Suprapubic skin (tissue), 4 donors: ENCODE measurements around the gene CLNK. TPM values are rescaled to one million over a fixed set of nuclear protein-coding genes. Genes with fewer than 3 reads are reported as not detected.
"Not testable (repeated sequence)": the region's sequence is repeated elsewhere in the genome, so short reads cannot be mapped to it uniquely, and the experiment has no call there.

Experiments
- DNase-seq, 2 donors: peaks; one replicate each; pipeline ENCODE4 v3.0.0-alpha.2; 2019; ENCODE audit warnings: low spot score in 2 of 2
- H3K27ac ChIP-seq: fragments of 200-600 bp; sonication (generic); one replicate; pipeline ENCODE4 v1.5.1; 2019
- H3K27me3 ChIP-seq: fragments of 200-600 bp; sonication (generic); one replicate; pipeline ENCODE4 v1.5.1; 2019
- H3K36me3 ChIP-seq: fragments of 200-600 bp; sonication (generic); one replicate; pipeline ENCODE4 v1.5.1; 2019
- H3K4me1 ChIP-seq: fragments of 200-600 bp; sonication (generic); one replicate; pipeline ENCODE4 v1.5.1; 2019
- H3K4me3 ChIP-seq: fragments of 200-600 bp; sonication (generic); one replicate; pipeline ENCODE4 v1.5.1; 2019; ENCODE audit warnings: mild to moderate bottlenecking
- H3K9me3 ChIP-seq: fragments of 200-600 bp; sonication (generic); one replicate; pipeline ENCODE4 v1.5.1; 2019
- CTCF ChIP-seq, 2 donors: fragments of 200-600 bp in 1 of 2; fragments of 450-650 bp in 1 of 2; sonication (generic) in 1 of 2; IDR thresholded peaks; one replicate each; pipeline ENCODE4 v1.5.1; 2016 to 2019; ENCODE audit warnings: antibody characterized with exemption in 2 of 2, mild to moderate bottlenecking in 1 of 2, moderate library complexity in 1 of 2
- EP300 ChIP-seq: sonication (generic); formaldehyde crosslinking; IDR thresholded peaks from one replicate; pipeline ENCODE4 v1.6.1; 2017; ENCODE audit warnings: antibody characterized with exemption
- POLR2A ChIP-seq, 2 donors: fragments of 450-650 bp; IDR thresholded peaks; one replicate each; pipeline ENCODE4 v1.6.1; 2017; ENCODE audit warnings: antibody characterized with exemption in 2 of 2, mild to moderate bottlenecking in 2 of 2, moderate library complexity in 2 of 2
- POLR2AphosphoS5 ChIP-seq, 3 donors: sonication (generic); formaldehyde crosslinking; IDR thresholded peaks; one replicate each; pipeline ENCODE4 v1.6.1; 2017; ENCODE audit warnings: antibody characterized with exemption in 3 of 3
- WGBS: methylation state at CpG from one replicate; pipeline ENCODE4 v1.1.5; 2018; 5-methylcytosine and 5-hydroxymethylcytosine counted together
- total RNA-seq, 4 donors: library from RNA; depleted of rRNA; stranded (reverse); fragments of >200 nt; gene quantifications; one replicate each; pipeline ENCODE4 v1.1.0, GENCODE V29; 2016

Gene CLNK
- total RNA-seq, 4 donors from 2014 or later, result 0.11 to 0.64 (median 0.52) TPM; not detected in 1

GRCh38 chr4:10619220-10619619, 65.3 kb downstream of the CLNK start:
- Histone ChIP-seq H3K4me3 (no peak overlapping the region), H3K4me1 (no peaks in the 10 kb centered on the region), H3K36me3 (no peaks in the 10 kb centered on the region), H3K27me3 (no peaks in the 10 kb centered on the region), H3K27ac (no peak overlapping the region), H3K9me3 (no peaks in the 10 kb centered on the region)
- no peak for TF ChIP-seq POLR2AphosphoS5 (IDR thresholded peaks at IDR 0.05)
- DNase-seq, result no peak
- 39% methylated on average over 6 of the region's 6 CpGs for WGBS

- WGBS, result 92% methylated on average over 8 of the region's 8 CpGs
- H3K9me3 ChIP-seq, H3K4me3 ChIP-seq, H3K36me3 ChIP-seq, H3K27me3 ChIP-seq, H3K4me1 ChIP-seq, DNase-seq, H3K27ac ChIP-seq: not testable (repeated sequence)
These were observed 69.6 kb downstream of the CLNK start for GRCh38 chr4:10614926-10615325.

GRCh38 chr4:10613926-10614478, 70.6 kb downstream of the CLNK start:
- WGBS, result 68% methylated on average over 5 of the region's 5 CpGs
- H3K9me3 ChIP-seq, result no peaks in the 10 kb centered on the region
- H3K27me3 ChIP-seq, result no peaks in the 10 kb centered on the region
- H3K4me3 ChIP-seq, result no peak overlapping the region
- DNase-seq, result no peak
- TF ChIP-seq POLR2A (IDR thresholded peaks at IDR 0.05), result no peak
- no peak for TF ChIP-seq POLR2AphosphoS5 (IDR thresholded peaks at IDR 0.05)
- no peak for TF ChIP-seq EP300
- no peak for TF ChIP-seq CTCF (IDR thresholded peaks at IDR 0.05)
- H3K27ac ChIP-seq, result no peak overlapping the region
- H3K4me1 ChIP-seq, result no peaks in the 10 kb centered on the region
- no peaks in the 10 kb centered on the region for H3K36me3 ChIP-seq

- DNase-seq, result no peak
- no peak overlapping the region for H3K4me3 ChIP-seq
- TF ChIP-seq POLR2A (IDR thresholded peaks at IDR 0.05) (no peak), EP300 (no peak), POLR2AphosphoS5 (IDR thresholded peaks at IDR 0.05) (no peak), CTCF (IDR thresholded peaks at IDR 0.05) (no peak)
- no peaks in the 10 kb centered on the region for H3K36me3 ChIP-seq
- no peaks in the 10 kb centered on the region for H3K9me3 ChIP-seq
- no peaks in the 10 kb centered on the region for H3K27me3 ChIP-seq
- H3K4me1 ChIP-seq, result no peaks in the 10 kb centered on the region
- no peak overlapping the region for H3K27ac ChIP-seq
- WGBS, result 98% methylated on average over 2 of the region's 2 CpGs
These were observed 72.1 kb downstream of the CLNK start for GRCh38 chr4:10612476-10612875.

- 49% methylated on average over 3 of the region's 3 CpGs for WGBS
- Histone ChIP-seq H3K9me3 (no peaks in the 10 kb centered on the region), H3K36me3 (no peaks in the 10 kb centered on the region), H3K27ac (no peak overlapping the region), H3K27me3 (no peaks in the 10 kb centered on the region), H3K4me3 (no peak overlapping the region), H3K4me1 (no peaks in the 10 kb centered on the region)
- DNase-seq, result no peak
- TF ChIP-seq POLR2AphosphoS5 (IDR thresholded peaks at IDR 0.05), result no peak
- TF ChIP-seq EP300, result no peak
- no peak for TF ChIP-seq CTCF (IDR thresholded peaks at IDR 0.05)
- TF ChIP-seq POLR2A (IDR thresholded peaks at IDR 0.05), result no peak
These were observed 72.9 kb downstream of the CLNK start for GRCh38 chr4:10611673-10612072.

GRCh38 chr4:10608501-10609219, 75.9 kb downstream of the CLNK start:
- 86% methylated on average over 10 of the region's 10 CpGs for WGBS
- H3K27me3 ChIP-seq, result no peaks in the 10 kb centered on the region
- no peaks in the 10 kb centered on the region for H3K9me3 ChIP-seq
- no peaks in the 10 kb centered on the region for H3K36me3 ChIP-seq
- DNase-seq, result no peak
- TF ChIP-seq POLR2A (IDR thresholded peaks at IDR 0.05) (no peak), EP300 (no peak), POLR2AphosphoS5 (IDR thresholded peaks at IDR 0.05) (no peak), CTCF (IDR thresholded peaks at IDR 0.05) (no peak)
- H3K4me3 ChIP-seq, result no peak overlapping the region
- no peaks in the 10 kb centered on the region for H3K4me1 ChIP-seq
- H3K27ac ChIP-seq, result no peak overlapping the region
